SIG-M5 treated with dmso at 0.1 percent for 504 hours (cell line): ENCODE data around the gene ZNF701.
"Not testable (repeated sequence)": the region's sequence is repeated elsewhere in the genome, so short reads cannot be mapped to it uniquely, and the experiment has no call there.

Experiments
- DNase-seq: peaks from one replicate; lab custom pipeline; 2025; ENCODE audit not compliant: unreplicated experiment; lab: John Stamatoyannopoulos, UW

Gene ZNF701

GRCh38 chr19:52566121-52566520 lies 4.0 kb upstream of the ZNF701 start:
- DNase-seq = no peak

- no peak for DNase-seq
These were observed 3.5 kb upstream of the ZNF701 start for GRCh38 chr19:52566588-52566987.

GRCh38 chr19:52567921-52568320 lies 2.2 kb upstream of the ZNF701 start:
- DNase-seq = no peak

GRCh38 chr19:52569638-52569999 lies 468 bp upstream of the ZNF701 start:
- not testable (repeated sequence) for DNase-seq

GRCh38 chr19:52584736-52585440 lies 14.8 kb downstream of the ZNF701 start:
- DNase-seq = no peak

GRCh38 chr19:52585604-52586003 lies 15.5 kb downstream of the ZNF701 start:
- DNase-seq = no peak

- DNase-seq = no peak
These were observed 20.6 kb downstream of the ZNF701 start for GRCh38 chr19:52590728-52591127.

- no peak for DNase-seq
These were observed 22.2 kb downstream of the ZNF701 start for GRCh38 chr19:52592301-52592700.

- DNase-seq = not testable (repeated sequence)
These were observed 23.4 kb downstream of the ZNF701 start for GRCh38 chr19:52593441-52593840.

- DNase-seq = no peak
These were observed 29.2 kb downstream of the ZNF701 start for GRCh38 chr19:52599241-52599640.

GRCh38 chr19:52600639-52601024 lies 30.5 kb downstream of the ZNF701 start:
- no peak for DNase-seq

GRCh38 chr19:52601025-52601973 lies 31.2 kb downstream of the ZNF701 start:
- DNase-seq = peak; percentile 27

- not testable (repeated sequence) for DNase-seq
These were observed 31.9 kb downstream of the ZNF701 start for GRCh38 chr19:52601974-52602366.

- DNase-seq = no peak
These were observed 32.9 kb downstream of the ZNF701 start for GRCh38 chr19:52602941-52603340.

GRCh38 chr19:52603558-52604207 lies 33.6 kb downstream of the ZNF701 start:
- DNase-seq = no peak

- no peak for DNase-seq
These were observed 43.3 kb downstream of the ZNF701 start for GRCh38 chr19:52613299-52613906.

- no peak for DNase-seq
These were observed 51.3 kb downstream of the ZNF701 start for GRCh38 chr19:52621376-52621775.

- no peak for DNase-seq
These were observed 52.2 kb downstream of the ZNF701 start for GRCh38 chr19:52622261-52622660.

- no peak for DNase-seq
These were observed 56.8 kb downstream of the ZNF701 start for GRCh38 chr19:52626915-52627314.

GRCh38 chr19:52627441-52627840 lies 57.4 kb downstream of the ZNF701 start:
- DNase-seq = not testable (repeated sequence)
